ENCODE measurements around the gene RAPH1.

The RAPH1 gene, protein sequence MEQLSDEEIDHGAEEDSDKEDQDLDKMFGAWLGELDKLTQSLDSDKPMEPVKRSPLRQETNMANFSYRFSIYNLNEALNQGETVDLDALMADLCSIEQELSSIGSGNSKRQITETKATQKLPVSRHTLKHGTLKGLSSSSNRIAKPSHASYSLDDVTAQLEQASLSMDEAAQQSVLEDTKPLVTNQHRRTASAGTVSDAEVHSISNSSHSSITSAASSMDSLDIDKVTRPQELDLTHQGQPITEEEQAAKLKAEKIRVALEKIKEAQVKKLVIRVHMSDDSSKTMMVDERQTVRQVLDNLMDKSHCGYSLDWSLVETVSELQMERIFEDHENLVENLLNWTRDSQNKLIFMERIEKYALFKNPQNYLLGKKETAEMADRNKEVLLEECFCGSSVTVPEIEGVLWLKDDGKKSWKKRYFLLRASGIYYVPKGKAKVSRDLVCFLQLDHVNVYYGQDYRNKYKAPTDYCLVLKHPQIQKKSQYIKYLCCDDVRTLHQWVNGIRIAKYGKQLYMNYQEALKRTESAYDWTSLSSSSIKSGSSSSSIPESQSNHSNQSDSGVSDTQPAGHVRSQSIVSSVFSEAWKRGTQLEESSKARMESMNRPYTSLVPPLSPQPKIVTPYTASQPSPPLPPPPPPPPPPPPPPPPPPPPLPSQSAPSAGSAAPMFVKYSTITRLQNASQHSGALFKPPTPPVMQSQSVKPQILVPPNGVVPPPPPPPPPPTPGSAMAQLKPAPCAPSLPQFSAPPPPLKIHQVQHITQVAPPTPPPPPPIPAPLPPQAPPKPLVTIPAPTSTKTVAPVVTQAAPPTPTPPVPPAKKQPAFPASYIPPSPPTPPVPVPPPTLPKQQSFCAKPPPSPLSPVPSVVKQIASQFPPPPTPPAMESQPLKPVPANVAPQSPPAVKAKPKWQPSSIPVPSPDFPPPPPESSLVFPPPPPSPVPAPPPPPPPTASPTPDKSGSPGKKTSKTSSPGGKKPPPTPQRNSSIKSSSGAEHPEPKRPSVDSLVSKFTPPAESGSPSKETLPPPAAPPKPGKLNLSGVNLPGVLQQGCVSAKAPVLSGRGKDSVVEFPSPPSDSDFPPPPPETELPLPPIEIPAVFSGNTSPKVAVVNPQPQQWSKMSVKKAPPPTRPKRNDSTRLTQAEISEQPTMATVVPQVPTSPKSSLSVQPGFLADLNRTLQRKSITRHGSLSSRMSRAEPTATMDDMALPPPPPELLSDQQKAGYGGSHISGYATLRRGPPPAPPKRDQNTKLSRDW

DNA sequence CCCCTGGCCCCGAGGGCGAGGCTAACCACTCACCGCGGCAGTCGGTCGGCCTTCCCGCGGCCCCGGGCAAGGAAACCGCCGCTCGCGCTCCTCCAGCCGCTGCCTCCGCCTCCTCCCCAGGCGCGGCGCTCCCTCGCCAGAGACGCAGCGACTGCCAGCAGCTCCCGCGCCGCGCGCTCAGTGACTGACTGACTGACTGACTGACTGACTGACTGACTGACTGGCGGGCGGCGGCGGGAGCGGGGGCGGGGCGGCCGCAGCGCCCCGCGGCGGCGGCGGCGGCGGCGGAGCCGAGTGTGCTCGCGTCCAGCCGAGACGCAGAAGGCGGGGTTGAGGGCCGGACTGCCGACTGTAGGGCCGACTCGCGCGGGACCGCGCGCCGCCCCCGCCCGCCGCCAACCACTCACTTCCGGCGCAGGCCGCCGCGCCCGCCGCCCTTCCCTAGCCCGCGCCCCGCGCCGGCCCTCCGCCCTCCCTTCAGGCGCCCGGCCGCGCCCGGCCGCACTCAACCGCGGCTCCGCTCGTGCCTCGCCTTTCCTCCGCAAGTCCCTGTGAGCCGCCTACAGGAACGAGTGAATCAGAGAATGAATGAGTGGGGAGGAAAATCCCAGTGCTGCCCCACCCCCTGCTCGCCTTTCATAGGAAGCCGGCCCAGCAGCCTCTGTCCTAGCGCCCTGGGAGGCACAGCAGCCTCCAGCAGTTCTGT is at the start of gene RAPH1:
TSS of gene RAPH1 (minus strand) at position 224 of the 706 bp plus-strand sequence. CDS start 39,948 bp downstream, outside the sequence.
- DNase-seq (ENCODE audit: low read depth, low spot score) = peak; percentile 93

DNA sequence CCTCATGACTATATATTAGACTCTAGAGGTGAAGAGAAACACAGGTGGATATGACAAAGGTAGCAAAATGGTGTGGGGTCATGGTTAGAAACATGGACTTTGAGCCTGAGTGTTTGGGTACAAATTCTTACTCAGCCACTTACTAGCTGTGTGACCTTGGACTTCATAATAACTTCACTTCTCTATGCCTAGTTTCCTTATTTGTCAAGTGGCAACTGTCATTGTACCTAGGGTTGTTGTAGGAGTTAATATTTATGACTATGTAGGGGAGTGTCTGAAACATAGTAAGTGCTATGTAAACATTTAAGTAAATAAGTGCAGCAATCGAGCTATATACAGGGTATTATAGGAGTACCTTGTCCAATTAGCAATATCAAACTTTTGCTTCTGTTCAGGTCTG is 49.7 kb upstream of the RAPH1 start:
- DNase-seq (ENCODE audit: low read depth, low spot score) = no peak

DNA sequence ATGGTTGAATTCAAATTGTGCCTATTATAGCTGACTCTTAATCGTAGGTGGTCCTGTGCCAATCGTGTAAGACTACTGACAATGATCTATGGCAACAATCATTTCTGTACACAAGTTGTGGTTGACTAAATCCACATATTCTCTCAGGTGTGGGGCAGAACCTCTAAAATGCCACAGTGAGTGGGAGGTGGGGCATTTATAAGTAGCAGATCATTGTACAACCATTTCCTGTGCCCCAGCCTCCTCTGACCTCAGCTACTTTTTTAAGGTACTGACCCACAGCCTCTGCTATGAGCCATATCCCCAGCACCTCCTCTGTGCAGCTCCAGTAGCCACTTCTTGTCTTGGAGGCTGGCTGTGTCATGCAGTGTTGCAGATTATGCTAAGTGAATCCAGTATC is 48.6 kb upstream of the RAPH1 start:
- DNase-seq (ENCODE audit: low read depth, low spot score) = no peak

DNA sequence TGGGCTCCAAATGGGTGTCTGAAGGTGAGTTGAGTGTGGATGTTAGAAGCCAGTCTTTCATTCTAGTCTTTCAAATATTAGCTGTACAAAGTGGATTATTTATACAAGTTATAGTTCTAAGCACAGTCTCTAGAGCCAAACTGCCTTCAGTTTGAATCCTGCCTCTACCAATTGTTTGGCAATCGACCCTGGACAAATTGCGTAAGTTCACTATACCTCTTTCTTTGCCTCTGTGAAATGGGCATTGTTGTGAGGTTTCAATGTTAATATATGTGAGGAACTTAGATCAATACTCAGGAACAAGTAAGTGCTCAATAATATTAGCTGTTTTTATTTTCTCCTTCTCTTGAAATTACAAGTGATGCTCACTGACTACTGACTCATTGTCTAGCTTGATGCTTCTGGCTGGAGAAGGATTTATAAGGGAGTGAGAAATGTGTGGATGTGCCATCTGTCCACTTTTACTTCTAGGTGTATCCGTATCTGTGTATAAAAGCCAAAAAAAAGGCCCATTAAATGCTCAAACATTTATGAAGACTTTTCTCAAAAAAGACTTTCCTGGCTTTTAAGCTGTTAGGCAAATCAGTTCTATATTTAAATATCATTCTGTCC is 48.1 kb upstream of the RAPH1 start:
- no peak for DNase-seq (ENCODE audit: low read depth, low spot score)

DNA sequence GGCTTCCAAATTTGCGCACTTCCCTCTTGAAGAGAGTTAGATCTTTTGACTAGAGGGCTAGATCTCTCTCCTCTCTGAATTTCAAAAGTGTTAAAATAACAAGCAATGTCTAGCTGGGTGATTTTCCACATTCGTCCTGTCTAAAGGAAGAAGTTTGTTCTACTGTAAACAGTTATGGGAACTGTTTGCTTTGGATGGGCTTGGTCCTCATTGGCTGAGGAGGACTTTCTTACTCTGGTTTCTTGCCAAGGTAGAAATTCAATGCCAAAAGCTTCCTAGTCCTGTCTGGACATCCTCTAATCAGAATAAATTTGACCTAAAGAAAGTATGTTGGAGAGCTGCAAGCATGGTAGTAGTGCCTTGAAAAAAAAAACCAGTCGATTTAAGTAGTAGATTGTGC is 47.4 kb upstream of the RAPH1 start:
- DNase-seq (ENCODE audit: low read depth, low spot score) = no peak

DNA sequence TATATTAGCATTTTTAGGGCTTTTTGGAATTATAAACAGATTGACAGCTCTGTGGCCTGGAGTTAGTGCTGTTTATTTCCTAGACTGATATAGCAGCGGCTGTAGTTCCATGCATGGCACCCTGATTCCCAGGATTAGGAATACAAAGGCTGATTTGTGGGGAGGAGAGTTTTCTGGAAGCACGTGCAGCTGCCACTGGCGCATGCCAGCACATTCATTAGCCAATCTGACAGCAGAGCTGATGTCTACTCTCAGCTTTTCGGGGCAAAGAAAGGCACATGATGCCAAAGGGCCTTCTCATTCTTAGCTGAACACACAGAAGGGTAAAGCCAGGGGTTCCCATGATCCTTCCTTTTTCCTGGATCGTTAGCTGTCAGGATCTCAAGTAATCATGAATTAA is 45.7 kb upstream of the RAPH1 start:
- no peak for DNase-seq (ENCODE audit: low read depth, low spot score)

DNA sequence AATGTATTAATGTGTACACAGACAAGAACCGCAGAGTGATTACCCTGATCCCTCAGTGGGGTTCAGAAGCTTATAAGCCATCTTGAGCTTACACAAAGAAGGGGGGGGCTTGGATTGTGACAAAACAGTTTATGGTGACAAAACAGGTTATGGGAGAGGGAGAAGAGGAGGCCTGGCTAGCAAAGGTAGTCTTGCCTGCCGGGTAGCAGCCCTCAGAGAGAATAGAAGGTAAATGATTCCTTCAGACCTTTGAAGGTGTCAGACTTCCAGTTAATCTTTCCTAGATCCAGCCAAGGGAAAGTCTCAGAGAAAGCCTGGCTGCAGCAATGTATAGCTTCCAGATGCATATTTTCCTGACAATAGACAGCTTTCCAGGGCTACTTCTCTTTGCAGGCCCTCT is 44.6 kb upstream of the RAPH1 start:
- DNase-seq (ENCODE audit: low read depth, low spot score) = peak; percentile 18

DNA sequence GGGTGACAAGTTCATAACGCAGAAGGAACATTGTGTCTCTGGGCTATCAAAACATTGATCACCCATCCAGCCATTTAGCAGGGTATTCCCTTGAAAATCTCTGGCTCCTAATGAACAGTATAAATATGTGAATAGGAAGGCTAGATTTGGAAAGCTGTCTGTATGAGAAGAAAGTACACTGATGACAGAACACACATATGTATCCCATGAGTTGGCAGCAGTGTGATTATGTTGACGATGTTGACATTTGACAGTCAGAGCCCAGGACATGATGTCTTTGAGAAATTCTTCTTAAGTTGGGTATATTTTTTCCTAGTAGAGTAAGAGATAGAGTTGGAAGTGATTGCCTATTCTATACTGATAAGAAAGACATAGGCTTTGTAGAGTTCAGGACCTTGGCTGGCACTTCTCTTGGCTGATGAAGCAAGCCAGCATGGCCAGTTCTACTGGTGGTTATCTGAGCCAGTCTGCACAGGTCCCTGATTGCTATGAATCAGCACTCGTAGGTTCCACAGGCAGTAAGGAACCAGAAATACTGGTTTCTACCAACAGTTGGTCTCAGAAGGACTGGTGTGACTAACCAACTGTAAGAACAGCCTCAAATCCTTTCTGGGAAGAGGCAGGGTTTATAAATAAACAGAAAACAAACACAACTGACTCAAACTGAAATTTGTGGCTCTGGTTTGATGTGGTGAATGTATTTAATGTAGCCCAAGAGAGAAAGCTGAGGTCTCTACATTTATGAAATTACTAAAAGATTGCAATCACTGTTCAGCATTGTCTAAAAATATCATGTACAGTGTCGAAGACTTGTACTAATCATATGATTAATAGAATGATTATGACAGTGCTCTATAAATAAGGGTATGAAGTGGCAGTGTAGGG is 43.9 kb upstream of the RAPH1 start:
- peak; percentile 85 for DNase-seq (ENCODE audit: low read depth, low spot score)

DNA sequence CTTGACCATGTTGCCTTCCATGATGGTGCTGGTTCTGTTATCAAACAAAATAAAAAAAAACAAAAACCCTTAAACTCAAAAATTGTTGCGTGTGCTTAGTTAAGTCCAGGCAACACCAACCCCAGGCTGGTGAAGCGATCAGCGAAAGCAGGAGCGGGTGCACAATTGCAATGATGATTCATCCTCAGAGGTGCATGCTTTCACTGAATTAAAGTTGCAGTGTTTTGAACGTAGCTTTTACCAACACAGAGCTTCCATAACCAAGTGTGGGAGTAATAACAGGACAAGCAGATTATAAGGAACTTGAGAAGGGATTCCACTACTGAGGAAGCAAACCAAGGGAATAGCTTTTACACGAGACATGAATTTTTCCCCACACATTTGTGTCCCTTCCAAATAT is 39.7 kb upstream of the RAPH1 start:
- DNase-seq (ENCODE audit: low read depth, low spot score) = no peak

DNA sequence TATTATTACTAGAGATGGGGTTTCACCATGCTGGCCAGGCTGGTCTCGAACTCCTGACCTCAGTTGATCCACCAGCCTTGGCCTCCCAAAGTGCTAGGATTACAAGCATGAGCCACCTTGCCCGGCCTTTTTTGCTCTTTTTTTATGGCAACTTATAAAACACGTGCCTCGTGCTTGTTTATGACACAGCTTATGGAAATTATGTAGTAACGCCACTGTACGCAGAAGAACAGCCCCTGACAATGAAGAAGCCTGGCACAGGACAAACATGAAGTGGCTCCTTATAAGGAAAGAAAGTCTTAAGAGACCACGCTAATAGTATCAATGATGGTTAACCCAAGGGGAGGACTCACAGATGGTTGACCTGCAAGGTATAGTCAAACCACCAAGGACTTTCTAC is 37.2 kb upstream of the RAPH1 start:
- no peak for DNase-seq (ENCODE audit: low read depth, low spot score)

DNA sequence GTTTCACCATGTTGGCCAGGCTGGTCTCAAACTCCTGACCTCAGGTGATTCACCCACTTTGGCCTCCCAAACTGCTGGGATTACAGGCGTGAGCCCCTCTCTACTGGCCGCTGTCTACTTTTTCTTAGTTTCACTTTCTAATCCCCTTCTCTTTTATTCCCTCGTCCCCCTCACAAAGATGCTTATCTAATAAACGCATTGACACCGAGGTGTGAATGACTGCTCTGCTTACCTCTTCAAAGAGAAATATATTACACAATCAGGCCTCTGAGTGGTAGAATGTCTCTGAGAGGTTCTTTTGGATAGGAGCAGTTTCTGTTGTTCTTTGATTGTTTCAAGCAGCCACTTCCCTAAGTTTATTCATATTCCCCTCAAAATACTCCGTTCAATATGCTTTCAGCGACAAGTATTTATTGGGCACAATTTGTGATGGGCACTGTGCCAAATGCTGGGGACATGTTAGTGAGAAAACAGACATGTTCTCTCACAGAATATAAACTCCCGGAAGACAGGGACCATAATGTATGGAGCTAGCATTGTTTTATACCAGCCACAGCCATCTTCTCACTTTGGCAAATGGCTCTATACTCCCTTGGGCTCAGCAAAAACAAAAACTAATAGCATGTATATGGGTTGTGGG is 34.7 kb upstream of the RAPH1 start:
- no peak for DNase-seq (ENCODE audit: low read depth, low spot score)

DNA sequence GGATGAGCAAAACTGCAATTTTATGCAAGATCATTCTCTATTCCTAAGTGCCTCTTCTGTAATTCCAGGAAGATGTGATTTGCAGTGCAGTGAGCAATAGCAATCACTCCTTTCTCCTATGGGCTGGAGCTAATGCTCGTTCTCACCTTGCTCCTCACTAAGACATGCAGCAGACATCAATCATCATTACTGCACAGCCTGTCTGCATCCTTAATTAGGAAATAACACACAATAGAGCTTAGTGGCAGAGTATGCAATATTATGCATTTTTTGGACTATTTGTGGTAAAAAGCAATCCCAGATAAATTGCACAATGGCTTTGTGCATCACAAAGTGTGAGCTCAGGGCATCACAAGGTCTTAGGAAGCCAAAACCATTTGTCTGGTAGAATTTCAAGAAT is 32.6 kb upstream of the RAPH1 start:
- DNase-seq (ENCODE audit: low read depth, low spot score) = no peak

DNA sequence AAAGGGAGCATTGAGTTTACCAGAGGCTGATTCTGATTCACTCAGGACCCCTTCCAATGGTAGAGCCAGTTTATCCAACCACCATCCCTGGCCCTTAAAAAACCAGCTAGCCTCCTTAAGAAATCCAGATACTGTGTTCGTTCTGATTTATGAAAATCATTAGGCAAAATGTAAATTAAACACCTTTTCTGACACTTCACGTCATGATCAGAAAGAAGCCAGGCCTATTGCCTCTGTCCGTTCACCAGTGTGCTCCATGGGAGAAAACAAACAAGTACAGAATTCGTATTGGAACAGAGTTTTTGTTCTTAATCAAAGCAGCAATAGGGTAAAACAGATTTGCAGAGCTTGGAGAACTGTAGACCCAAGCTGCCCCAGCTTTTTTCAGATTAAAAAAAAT is 31.1 kb upstream of the RAPH1 start:
- no peak for DNase-seq (ENCODE audit: low read depth, low spot score)

DNA sequence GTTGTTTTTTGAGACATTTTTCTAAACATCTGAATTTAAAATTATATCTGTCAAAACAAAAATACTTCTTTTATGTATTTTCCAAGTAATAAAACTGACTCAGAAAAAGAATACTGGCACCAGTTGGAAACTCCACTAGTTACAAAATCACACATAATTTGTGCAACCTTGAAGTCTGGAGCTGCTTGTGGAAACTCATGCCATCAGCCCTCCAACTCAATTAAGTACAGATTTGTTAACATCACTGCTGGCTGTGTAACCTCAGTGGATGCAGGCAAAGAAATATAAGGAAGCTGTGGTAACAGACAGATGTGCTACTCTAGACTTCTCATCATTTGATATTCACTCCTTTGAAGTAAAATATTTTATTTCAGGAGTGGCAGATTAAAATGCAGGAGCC is 30.0 kb upstream of the RAPH1 start:
- no peak for DNase-seq (ENCODE audit: low read depth, low spot score)

DNA sequence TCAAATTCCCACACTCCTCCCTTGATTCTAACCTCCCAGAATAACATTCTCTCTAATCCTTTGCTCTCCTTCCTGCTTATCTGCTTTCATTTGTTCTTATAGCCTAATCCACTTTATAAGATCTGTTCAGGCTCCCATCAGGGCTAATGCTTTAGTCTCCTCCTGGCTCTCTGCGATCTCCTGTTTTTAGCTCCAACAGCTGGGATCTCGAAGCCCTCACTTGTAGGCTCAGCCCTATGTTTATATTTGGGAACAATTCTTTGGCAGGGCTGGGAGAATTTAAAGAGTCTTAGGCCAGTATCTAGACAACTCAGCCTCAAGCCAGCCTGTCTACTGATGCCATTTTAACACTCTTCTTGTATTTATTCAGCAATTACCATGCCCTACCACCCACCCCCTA is 27.2 kb upstream of the RAPH1 start:
- no peak for DNase-seq (ENCODE audit: low read depth, low spot score)

DNA sequence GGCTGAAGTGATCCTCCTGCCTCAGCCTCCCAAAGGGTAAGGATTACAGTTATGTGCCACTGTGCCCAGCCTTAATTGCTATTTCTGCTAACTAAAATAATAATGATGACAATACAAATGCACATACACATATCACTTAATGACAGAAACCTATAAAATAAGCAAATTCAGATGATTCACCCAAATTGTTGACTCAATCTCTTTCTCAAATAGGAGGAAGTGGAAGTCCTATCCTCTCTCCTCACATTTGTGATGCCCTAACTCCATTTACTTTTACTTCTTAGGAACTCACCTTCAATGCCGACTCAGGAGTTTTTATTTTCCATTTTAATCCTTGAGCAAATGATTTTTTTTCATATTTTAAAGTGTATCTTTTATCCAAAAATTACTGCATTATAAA is 24.5 kb upstream of the RAPH1 start:
- DNase-seq (ENCODE audit: low read depth, low spot score) = no peak

DNA sequence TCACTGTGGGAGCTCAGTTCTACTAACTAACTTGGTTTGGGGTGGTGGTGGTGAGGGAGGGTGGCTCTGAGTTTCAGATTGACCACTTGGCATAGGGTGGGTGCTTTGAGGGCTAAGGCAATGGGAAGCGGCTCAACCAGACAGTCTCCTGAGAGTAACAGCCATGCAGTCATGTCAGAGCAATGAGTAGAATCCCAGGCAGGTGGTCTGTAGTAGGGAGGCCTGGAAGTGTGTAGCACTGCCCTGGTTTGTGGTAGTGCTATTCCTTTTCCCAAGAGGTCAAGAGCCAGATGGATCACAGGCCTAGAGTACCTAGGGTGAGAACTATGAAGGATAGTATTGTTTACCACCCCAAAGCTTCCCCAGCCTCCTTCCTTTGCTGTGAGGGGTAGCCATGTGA is 18.7 kb upstream of the RAPH1 start:
- DNase-seq (ENCODE audit: low read depth, low spot score) = no peak

DNA sequence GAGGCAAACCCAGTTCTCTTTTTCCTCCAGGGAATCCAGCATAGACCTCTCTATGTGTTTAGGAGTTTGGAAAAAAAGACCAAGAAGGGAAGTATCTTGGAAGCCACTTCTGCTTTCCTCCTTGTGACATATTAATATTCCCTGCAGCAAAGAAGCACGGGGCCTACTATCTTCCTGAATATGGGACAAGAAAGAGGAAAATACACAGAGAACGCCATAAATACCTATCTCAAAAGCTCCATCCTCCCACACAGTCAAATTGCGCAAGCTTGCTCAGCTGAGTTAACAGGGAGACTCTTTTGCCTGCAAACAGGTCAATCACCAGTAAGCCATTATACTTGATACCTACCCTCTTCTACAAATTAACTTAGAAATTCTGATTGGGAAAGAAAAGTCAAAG is 16.7 kb upstream of the RAPH1 start:
- no peak for DNase-seq (ENCODE audit: low read depth, low spot score)

DNA sequence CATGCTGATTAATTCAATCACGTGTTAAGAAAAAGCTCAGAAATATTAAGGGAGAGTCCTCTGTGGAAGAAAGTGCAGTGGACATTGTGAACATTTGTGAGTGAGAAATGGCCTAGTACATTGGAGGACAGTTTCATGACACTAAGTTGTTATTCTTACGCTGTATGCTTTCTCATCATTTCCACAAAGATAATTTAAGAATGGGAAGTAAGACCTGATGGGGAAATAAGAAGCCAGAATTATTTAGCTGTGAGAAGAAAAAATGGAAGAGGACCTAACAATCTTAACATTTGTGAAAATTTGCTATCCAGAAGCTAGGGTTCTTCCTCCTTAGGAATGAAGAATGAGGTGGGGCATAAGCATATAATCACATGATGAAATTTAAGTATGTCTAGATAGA is 15.2 kb upstream of the RAPH1 start:
- DNase-seq (ENCODE audit: low read depth, low spot score) = no peak

DNA sequence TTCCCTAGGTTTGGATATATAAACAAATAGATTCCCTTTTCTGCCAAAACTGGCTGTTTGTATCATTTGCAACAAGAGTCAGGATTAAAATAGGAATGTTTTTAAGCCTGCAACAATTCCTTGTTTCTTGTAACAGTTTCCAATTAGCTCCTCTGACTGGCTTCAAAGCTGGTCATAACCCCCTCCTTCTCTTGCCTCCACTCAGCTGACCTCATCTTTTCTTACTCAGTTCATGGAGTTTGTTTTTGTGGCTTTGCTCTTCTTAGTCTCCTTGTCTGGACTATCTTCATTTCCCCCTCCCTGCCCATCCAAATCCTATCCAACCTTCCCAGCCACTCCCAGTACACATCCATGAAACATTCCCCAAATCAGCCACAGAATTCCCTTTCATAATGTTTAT is 14.3 kb upstream of the RAPH1 start:
- no peak for DNase-seq (ENCODE audit: low read depth, low spot score)
